ENCODE data around the gene BMPER.

BMPER gene

GRCh38 chr7:34026481-34027190 is 121.3 kb downstream of the BMPER start:
- no peak for DNase-seq (ENCODE audit: low read depth in 2 of 2)

GRCh38 chr7:34031156-34031555 is 125.8 kb downstream of the BMPER start:
- DNase-seq (ENCODE audit: low read depth in 2 of 2), result no peak

GRCh38 chr7:34034728-34035127 is 129.4 kb downstream of the BMPER start:
- no peak for DNase-seq (ENCODE audit: low read depth in 2 of 2)

- DNase-seq (ENCODE audit: low read depth in 2 of 2), result no peak
Measured at GRCh38 chr7:34036051-34036920, 130.9 kb downstream of the BMPER start.

GRCh38 chr7:34036972-34037792 is 131.8 kb downstream of the BMPER start:
- DNase-seq (ENCODE audit: low read depth in 2 of 2), result no peak

- no peak for DNase-seq (ENCODE audit: low read depth in 2 of 2)
Measured at GRCh38 chr7:34038816-34039470, 133.6 kb downstream of the BMPER start.

GRCh38 chr7:34041707-34042106 is 136.4 kb downstream of the BMPER start:
- no peak for DNase-seq (ENCODE audit: low read depth in 2 of 2)

- no peak for DNase-seq (ENCODE audit: low read depth in 2 of 2)
Measured at GRCh38 chr7:34042406-34042805, 137.1 kb downstream of the BMPER start.

- DNase-seq (ENCODE audit: low read depth in 2 of 2), result no peak
Measured at GRCh38 chr7:34043461-34044305, 138.3 kb downstream of the BMPER start.

GRCh38 chr7:34044306-34044643 is 138.9 kb downstream of the BMPER start:
- no peak for DNase-seq (ENCODE audit: low read depth in 2 of 2)

- DNase-seq (ENCODE audit: low read depth in 2 of 2), result no peak
Measured at GRCh38 chr7:34044734-34045353, 139.5 kb downstream of the BMPER start.

GRCh38 chr7:34048445-34048844 is 143.1 kb downstream of the BMPER start:
- DNase-seq (ENCODE audit: low read depth in 2 of 2), result no peak

- no peak for DNase-seq (ENCODE audit: low read depth in 2 of 2)
Measured at GRCh38 chr7:34054075-34054474, 148.7 kb downstream of the BMPER start.

- no peak for DNase-seq (ENCODE audit: low read depth in 2 of 2)
Measured at GRCh38 chr7:34057136-34057535, 151.8 kb downstream of the BMPER start.

- no peak for DNase-seq (ENCODE audit: low read depth in 2 of 2)
Measured at GRCh38 chr7:34057956-34058355, 152.6 kb downstream of the BMPER start.

- no peak for DNase-seq (ENCODE audit: low read depth in 2 of 2)
Measured at GRCh38 chr7:34058801-34059135, 153.4 kb downstream of the BMPER start.

- no peak for DNase-seq (ENCODE audit: low read depth in 2 of 2)
Measured at GRCh38 chr7:34059136-34059828, 153.9 kb downstream of the BMPER start.

- DNase-seq (ENCODE audit: low read depth in 2 of 2), result no peak
Measured at GRCh38 chr7:34060196-34060947, 155.0 kb downstream of the BMPER start.

- no peak for DNase-seq (ENCODE audit: low read depth in 2 of 2)
Measured at GRCh38 chr7:34061149-34061548, 155.8 kb downstream of the BMPER start.
